Esophagus squamous epithelium (tissue), 5 donors: ENCODE measurements around the gene S100A16. TPM values are rescaled to one million over a fixed set of nuclear protein-coding genes. Genes with fewer than 3 reads are reported as not detected.
"Not testable (repeated sequence)": the region's sequence is repeated elsewhere in the genome, so short reads cannot be mapped to it uniquely, and the experiment has no call there.

Experiments
- DNase-seq: peaks from one replicate; lab custom pipeline; 2025; lab: John Stamatoyannopoulos, UW
- H3K27ac ChIP-seq, 4 donors: fragments of 200-600 bp; sonication (generic); one replicate each; pipeline ENCODE4 v1.5.1; 2016 to 2019; ENCODE audit warnings: mild to moderate bottlenecking in 1 of 4
- H3K27me3 ChIP-seq, 4 donors: fragments of 200-600 bp; sonication (generic); 1 replicate in 3 of 4; 2 replicates in 1 of 4; pipeline versions ENCODE4 v1.5.1 to v1.6.0; 2017 to 2021; ENCODE audit warnings: antibody characterized with exemption in 1 of 4
- H3K36me3 ChIP-seq, 3 donors: fragments of 200-600 bp; sonication (generic); one replicate each; pipeline ENCODE4 v1.5.1; 2016 to 2019
- H3K4me1 ChIP-seq, 3 donors: fragments of 200-600 bp; sonication (generic); one replicate each; pipeline ENCODE4 v1.5.1; 2017 to 2019
- H3K4me3 ChIP-seq, 4 donors: fragments of 200-600 bp; sonication (generic); 1 replicate in 3 of 4; 2 replicates in 1 of 4; pipeline ENCODE4 v1.5.1; 2016 to 2019; ENCODE audit warnings: mild to moderate bottlenecking in 2 of 4, moderate library complexity in 1 of 4
- H3K9me3 ChIP-seq, 3 donors: fragments of 200-600 bp; sonication (generic); one replicate each; pipeline ENCODE4 v1.5.1; 2016 to 2019
- POLR2A ChIP-seq, 4 donors: fragments of 450-650 bp; IDR thresholded peaks; one replicate each; pipeline ENCODE4 v1.6.1; 2017; ENCODE audit warnings: antibody characterized with exemption in 4 of 4, mild to moderate bottlenecking in 4 of 4, moderate library complexity in 3 of 4
- WGBS, 2 donors: methylation state at CpG; one replicate each; pipeline ENCODE4 v1.1.5; 2018; 5-methylcytosine and 5-hydroxymethylcytosine counted together
- intact Hi-C: fragments of 100-400 bp; cut with DNase I; formaldehyde crosslinking; loops from one replicate; pipeline ENCODE4 v1.15.0; 2022
- total RNA-seq, 4 donors: library from RNA; depleted of rRNA; stranded (reverse); fragments of >200 nt; gene quantifications; one replicate each; pipeline ENCODE4 v1.1.0, GENCODE V29; 2016
- TF ChIP-seq, protein P1 (sequence below), 6 experiments: fragments of 450-650 bp in 4 of 6; fragments of 200-600 bp in 2 of 6; sonication (generic) in 2 of 6; IDR thresholded peaks; one replicate each; pipeline ENCODE4 v1.5.1; 2016 to 2019; ENCODE audit warnings: antibody characterized with exemption in 6 of 6, mild to moderate bottlenecking in 4 of 6, moderate library complexity in 4 of 6
- donor health status: DM: yes; HTN: yes; CAD: no.

The S100A16 gene
- total RNA-seq, 4 donors from 2014 or later = 1,372 to 2,409 (median 2,158) TPM

DNA sequence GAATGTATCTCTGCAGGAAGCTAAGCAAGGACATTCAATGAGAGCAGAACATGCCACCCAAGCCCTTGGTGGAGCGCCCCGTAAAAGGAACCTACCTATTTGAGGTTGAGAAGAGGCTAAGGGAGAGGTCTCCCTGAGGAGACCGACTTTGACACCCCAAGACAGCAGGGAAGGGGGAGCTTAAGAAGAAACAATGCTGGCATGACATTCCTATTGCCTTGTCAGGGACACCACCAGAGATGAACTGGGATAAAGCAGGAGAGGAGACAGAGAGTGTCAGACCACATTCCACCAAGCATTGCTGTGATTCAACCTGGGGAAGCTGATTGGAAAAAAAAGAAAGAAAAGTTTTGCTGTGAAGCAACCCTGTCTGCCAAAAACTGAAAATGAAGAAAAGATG is 34.0 kb downstream of the S100A16 start:
- no peaks in the 10 kb centered on the region for H3K9me3 ChIP-seq
- no peak overlapping the region for H3K27ac ChIP-seq
- peaks cover 0 to 45% (median 21%) of the 10 kb centered on the region in 3 donors for H3K4me1 ChIP-seq
- intact Hi-C loops = loop anchor here (5.0 kb wide), 1 partner anchor 33 kb away; the partner anchor contains the start of gene S100A16
- H3K4me3 ChIP-seq = no peak overlapping the region
- TF ChIP-seq POLR2A (IDR thresholded peaks at IDR 0.05) = no peak
- TF ChIP-seq, protein P1, sequence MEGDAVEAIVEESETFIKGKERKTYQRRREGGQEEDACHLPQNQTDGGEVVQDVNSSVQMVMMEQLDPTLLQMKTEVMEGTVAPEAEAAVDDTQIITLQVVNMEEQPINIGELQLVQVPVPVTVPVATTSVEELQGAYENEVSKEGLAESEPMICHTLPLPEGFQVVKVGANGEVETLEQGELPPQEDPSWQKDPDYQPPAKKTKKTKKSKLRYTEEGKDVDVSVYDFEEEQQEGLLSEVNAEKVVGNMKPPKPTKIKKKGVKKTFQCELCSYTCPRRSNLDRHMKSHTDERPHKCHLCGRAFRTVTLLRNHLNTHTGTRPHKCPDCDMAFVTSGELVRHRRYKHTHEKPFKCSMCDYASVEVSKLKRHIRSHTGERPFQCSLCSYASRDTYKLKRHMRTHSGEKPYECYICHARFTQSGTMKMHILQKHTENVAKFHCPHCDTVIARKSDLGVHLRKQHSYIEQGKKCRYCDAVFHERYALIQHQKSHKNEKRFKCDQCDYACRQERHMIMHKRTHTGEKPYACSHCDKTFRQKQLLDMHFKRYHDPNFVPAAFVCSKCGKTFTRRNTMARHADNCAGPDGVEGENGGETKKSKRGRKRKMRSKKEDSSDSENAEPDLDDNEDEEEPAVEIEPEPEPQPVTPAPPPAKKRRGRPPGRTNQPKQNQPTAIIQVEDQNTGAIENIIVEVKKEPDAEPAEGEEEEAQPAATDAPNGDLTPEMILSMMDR (IDR thresholded peaks at IDR 0.05) = no peak
- no peak for DNase-seq
- no peaks in the 10 kb centered on the region for H3K27me3 ChIP-seq
- 87 to 90% methylated on average over 3 of the region's 3 CpGs for WGBS, 2 donors
- no peaks in the 10 kb centered on the region for H3K36me3 ChIP-seq

DNA sequence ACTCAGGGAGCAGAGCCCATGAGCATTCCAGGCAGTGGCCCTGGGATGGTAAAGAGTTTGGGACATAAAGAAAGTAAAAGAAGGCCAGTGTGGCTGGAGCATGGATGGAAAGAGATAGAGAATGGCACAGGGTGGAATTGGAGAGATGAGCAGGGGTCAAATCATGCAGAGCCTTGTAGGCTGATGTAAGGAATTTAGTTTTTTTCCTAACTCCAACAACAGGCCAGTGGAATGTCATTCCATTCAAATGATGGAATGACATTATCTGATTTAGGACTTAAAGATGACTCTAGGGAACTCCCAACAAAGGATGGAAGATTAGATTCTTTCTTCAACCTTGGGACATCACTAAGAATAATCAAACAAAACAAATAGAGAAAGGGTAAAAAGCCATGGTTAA is 34.4 kb downstream of the S100A16 start:
- TF ChIP-seq, protein P1 (IDR thresholded peaks at IDR 0.05) = no peak
- intact Hi-C loops = loop anchor here (5.0 kb wide), 1 partner anchor 34 kb away; the partner anchor contains the start of gene S100A16

DNA sequence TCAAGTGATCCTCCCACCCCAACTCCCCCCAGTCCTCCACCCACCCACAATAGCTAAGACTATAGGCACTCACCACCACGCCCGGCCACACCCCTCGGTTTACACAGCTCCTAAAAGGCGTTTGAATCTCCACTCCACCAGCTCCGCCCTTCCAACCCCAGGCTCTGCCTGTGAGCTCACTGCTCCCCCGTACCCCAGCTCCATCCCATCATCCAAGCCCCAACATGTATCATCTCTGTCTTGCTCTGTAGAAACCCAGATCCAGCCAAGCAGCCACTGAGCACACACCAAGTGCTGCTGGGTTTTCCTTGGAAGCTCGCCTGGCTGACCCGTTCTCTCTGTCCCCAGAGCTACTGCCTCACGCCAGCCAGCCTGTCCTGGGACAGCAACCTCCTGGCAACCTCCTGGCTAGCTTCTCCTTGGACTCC is 35.3 kb downstream of the S100A16 start:
- H3K27ac ChIP-seq = peak overlapping the region; percentile 7 to 82 (median 50)
- TF ChIP-seq, protein P1 (IDR thresholded peaks at IDR 0.05) = no peak
- no peak for TF ChIP-seq POLR2A (IDR thresholded peaks at IDR 0.05)
- 31 to 34% methylated on average over 9 of the region's 9 CpGs for WGBS, 2 donors
- H3K4me1 ChIP-seq = peaks cover 5 to 58% (median 31%) of the 10 kb centered on the region in 3 donors
- no peaks in the 10 kb centered on the region for H3K9me3 ChIP-seq
- intact Hi-C loops = loop anchor here (5.0 kb wide), 1 partner anchor 35 kb away; the partner anchor contains the start of gene S100A16
- H3K36me3 ChIP-seq = no peaks in the 10 kb centered on the region
- no peak overlapping the region for H3K4me3 ChIP-seq
- H3K27me3 ChIP-seq = no peaks in the 10 kb centered on the region
- no peak for DNase-seq

More for the DNA sequence above, 34.4 kb downstream of the S100A16 start:
- Histone ChIP-seq H3K36me3 (no peaks in the 10 kb centered on the region), H3K27me3 (no peaks in the 10 kb centered on the region), H3K9me3 (no peaks in the 10 kb centered on the region), H3K4me3 (no peak overlapping the region), H3K4me1 (peaks cover 0 to 50% (median 23%) of the 10 kb centered on the region in 3 donors), H3K27ac (no peak overlapping the region)
- DNase-seq = no peak

DNA sequence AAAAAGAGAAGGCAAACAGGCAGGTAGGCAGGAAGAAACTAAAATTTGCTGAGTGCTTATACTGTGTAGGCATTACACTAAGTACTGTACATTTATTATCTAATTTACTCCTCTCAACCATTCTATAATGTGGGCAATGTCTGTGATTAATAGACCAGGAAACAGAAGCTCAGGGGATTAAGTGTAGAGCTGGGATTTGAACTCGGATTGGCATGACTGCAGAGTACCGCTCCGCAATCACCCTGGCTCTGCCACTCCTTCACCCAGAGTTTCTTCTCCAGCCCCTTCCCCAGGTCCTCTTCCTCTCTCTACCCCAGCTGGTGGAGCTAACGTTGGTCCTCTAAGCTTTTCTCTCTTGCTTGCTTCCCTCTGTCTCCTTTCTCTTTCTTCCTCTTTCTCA is 35.8 kb downstream of the S100A16 start:
- TF ChIP-seq POLR2A (IDR thresholded peaks at IDR 0.05) = no peak
- TF ChIP-seq, protein P1 (IDR thresholded peaks at IDR 0.05) = no peak
- Histone ChIP-seq H3K36me3 (no peaks in the 10 kb centered on the region), H3K27ac (peak overlapping the region in 3 of 4 donors; percentile 43 to 82 (median 58)), H3K4me3 (no peak overlapping the region), H3K4me1 (peaks cover 8 to 63% (median 36%) of the 10 kb centered on the region in 3 donors), H3K27me3 (no peaks in the 10 kb centered on the region), H3K9me3 (no peaks in the 10 kb centered on the region)
- WGBS, 2 donors = 22 to 32% methylated on average over 4 of the region's 4 CpGs
- intact Hi-C loops = loop anchor here (5.0 kb wide), 1 partner anchor 35 kb away; the partner anchor contains the start of gene S100A16
- DNase-seq = no peak

DNA sequence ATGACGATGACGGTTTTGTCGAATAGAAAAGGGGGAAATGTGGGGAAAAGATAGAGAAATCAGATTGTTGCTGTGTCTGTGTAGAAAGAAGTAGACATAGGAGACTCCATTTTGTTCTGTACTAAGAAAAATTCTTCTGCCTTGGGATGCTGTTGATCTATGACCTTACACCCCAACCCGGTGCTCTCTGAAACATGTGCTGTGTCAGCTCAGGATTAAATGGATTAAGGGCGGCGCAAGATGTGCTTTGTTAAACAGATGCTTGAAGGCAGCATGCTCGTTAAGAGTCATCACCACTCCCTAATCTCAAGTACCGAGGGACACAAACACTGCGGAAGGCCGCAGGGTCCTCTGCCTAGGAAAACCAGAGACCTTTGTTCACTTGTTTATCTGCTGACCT is 37.4 kb downstream of the S100A16 start:
- H3K27me3 ChIP-seq, H3K4me3 ChIP-seq, DNase-seq, H3K36me3 ChIP-seq, H3K9me3 ChIP-seq: not testable (repeated sequence)
- peaks cover 10 to 71% (median 40%) of the 10 kb centered on the region in 3 donors for H3K4me1 ChIP-seq
- intact Hi-C loops = loop anchor here (5.0 kb wide), 1 partner anchor 37 kb away; the partner anchor contains the start of gene S100A16
- H3K27ac ChIP-seq = peak overlapping the region in 3 of 4 donors; percentile 6 to 63 (median 38)
- 41 to 54% methylated on average over 4 to 10 of the region's 10 CpGs for WGBS, 2 donors

DNA sequence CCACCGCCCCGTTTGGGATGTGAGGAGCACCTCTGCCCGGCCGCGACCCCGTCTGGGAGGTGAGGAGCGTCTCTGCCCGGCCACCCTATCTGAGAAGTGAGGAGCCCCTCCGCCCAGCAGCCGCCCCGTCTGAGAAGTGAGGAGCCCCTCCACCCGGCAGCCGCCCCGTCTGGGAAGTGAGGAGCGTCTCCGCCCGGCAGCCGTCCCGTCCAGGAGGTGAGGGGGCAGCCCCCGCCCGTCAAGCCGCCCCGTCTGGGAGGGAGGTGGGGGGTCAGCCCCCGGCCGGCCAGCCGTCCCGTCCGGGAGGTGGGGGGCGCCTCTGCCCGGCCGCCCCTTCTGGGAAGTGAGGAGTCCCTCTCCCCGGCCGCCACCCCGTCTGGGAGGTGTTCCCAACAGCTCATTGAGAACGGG is 37.9 kb downstream of the S100A16 start:
- WGBS, 2 donors = 90% methylated on average over 7 of the region's 35 CpGs; no CpG with 5 or more reads in 1 of the 2 donors
- Histone ChIP-seq H3K27ac (peak overlapping the region in 3 of 4 donors; percentile 6 to 63 (median 25)), H3K4me1 (peaks cover 10 to 71% (median 40%) of the 10 kb centered on the region in 3 donors)
- not testable (repeated sequence) for H3K9me3 ChIP-seq, H3K27me3 ChIP-seq, H3K4me3 ChIP-seq, H3K36me3 ChIP-seq, DNase-seq
- intact Hi-C loops = loop anchor here (5.0 kb wide), 1 partner anchor 37 kb away; the partner anchor contains the start of gene S100A16
